Measurements from ENCODE around the gene CCSER2.

Gene CCSER2

DNA sequence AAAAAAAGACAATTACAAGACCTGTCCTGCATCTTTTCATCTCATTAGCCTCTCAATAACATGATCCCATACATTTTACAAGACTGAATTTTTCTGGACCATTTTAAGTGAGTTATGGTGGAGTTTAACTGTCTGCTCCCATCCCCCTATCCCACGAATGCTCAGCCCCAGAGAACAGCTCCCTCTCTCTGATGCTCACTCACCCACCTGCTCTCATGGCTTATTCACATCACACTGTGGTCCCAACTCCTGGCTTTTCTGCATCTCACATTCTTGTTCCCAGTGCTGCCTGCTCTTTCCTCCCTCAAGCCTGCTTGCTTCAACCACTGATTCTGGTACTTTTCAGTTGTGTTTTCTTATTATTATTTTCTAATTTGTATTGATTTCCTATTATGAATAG lies 20.4 kb upstream of the CCSER2 start:
- H3K9me2 ChIP-seq (replicated peaks; ENCODE audit: low read depth, low read length): no peaks in the 10 kb centered on the region
- no peaks in the 10 kb centered on the region for H3K9me3 ChIP-seq (ENCODE audit: insufficient read depth, low read depth, low read length)
- H3K4me3 ChIP-seq (ENCODE audit: low read length, poor library complexity, severe bottlenecking): no peak overlapping the region
- H3K79me2 ChIP-seq (ENCODE audit: insufficient read depth, low read length): no peaks in the 10 kb centered on the region
- H3K9ac ChIP-seq (ENCODE audit: low read depth, low read length, poor library complexity, severe bottlenecking): no peak overlapping the region
- TF ChIP-seq EZH2phosphoT487 (IDR thresholded peaks at IDR 0.05; ENCODE audit: borderline replicate concordance): no peak
- TF ChIP-seq, protein P1, sequence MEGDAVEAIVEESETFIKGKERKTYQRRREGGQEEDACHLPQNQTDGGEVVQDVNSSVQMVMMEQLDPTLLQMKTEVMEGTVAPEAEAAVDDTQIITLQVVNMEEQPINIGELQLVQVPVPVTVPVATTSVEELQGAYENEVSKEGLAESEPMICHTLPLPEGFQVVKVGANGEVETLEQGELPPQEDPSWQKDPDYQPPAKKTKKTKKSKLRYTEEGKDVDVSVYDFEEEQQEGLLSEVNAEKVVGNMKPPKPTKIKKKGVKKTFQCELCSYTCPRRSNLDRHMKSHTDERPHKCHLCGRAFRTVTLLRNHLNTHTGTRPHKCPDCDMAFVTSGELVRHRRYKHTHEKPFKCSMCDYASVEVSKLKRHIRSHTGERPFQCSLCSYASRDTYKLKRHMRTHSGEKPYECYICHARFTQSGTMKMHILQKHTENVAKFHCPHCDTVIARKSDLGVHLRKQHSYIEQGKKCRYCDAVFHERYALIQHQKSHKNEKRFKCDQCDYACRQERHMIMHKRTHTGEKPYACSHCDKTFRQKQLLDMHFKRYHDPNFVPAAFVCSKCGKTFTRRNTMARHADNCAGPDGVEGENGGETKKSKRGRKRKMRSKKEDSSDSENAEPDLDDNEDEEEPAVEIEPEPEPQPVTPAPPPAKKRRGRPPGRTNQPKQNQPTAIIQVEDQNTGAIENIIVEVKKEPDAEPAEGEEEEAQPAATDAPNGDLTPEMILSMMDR (conservative IDR thresholded peaks at IDR 0.05; ENCODE audit: low read length): no peak
- no peaks in the 10 kb centered on the region for H4K20me1 ChIP-seq (ENCODE audit: insufficient read depth, low read length, poor library complexity, severe bottlenecking)
- H2AFZ ChIP-seq (ENCODE audit: low read length): no peak overlapping the region
- no peaks in the 10 kb centered on the region for H3F3A ChIP-seq (ENCODE audit: low read depth)
- H3K4me1 ChIP-seq (ENCODE audit: insufficient read depth, low read length, poor library complexity, severe bottlenecking): peaks cover 18% of the 10 kb centered on the region
- no peak overlapping the region for H3K4me2 ChIP-seq (ENCODE audit: low read depth, low read length, poor library complexity, severe bottlenecking)
- H3K36me3 ChIP-seq (ENCODE audit: insufficient read depth, low read length): no peaks in the 10 kb centered on the region
- no peaks in the 10 kb centered on the region for H3K27me3 ChIP-seq (ENCODE audit: insufficient read depth, low read length, poor library complexity, severe bottlenecking)

DNA sequence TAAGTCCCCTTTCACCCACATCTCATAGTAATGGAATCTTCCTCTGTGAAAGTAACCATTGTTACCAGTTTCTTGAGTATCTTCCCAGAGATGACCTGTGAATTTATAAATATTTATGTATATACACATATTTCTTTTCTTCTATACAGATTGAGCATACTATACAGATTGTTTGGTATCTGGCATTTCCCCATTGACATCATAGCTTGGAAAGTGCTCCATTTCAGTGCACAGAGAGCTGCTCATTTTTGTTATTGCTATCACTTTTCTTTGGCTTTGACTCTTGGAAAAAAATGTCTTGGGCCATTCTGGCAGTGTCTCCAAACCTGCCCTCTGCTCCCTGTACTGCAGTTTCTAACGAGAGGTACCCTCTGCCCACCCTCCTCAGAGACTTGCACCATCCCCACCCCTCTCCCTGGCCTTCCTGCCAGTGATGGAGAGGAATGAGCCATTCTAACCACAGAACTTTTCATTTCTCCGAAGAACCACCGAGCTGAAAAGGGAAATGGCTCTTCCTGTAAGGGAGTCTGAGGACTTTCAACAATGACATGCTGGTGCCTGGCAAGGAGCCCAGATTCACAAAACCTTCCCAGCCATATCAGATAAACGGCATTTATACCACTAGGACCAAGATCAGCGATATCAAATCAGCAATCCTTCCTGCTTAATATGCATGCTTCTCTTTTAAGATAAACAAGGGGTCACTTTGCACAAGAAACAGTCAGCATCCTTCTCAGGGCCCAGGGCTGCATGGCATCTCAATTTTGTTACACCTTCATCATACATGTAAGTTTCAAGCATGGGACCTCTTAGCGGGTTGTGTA lies 19.7 kb upstream of the CCSER2 start:
- no peaks in the 10 kb centered on the region for H3K9me3 ChIP-seq (ENCODE audit: insufficient read depth, low read depth, low read length)
- H3K4me1 ChIP-seq (ENCODE audit: insufficient read depth, low read length, poor library complexity, severe bottlenecking): peaks cover 18% of the 10 kb centered on the region
- H4K20me1 ChIP-seq (ENCODE audit: insufficient read depth, low read length, poor library complexity, severe bottlenecking): no peaks in the 10 kb centered on the region
- no peak overlapping the region for H2AFZ ChIP-seq (ENCODE audit: low read length)
- H3F3A ChIP-seq (ENCODE audit: low read depth): no peaks in the 10 kb centered on the region
- no peak overlapping the region for H3K9ac ChIP-seq (ENCODE audit: low read depth, low read length, poor library complexity, severe bottlenecking)
- H3K9me2 ChIP-seq (replicated peaks; ENCODE audit: low read depth, low read length): no peaks in the 10 kb centered on the region
- no peaks in the 10 kb centered on the region for H3K79me2 ChIP-seq (ENCODE audit: insufficient read depth, low read length)
- H3K4me3 ChIP-seq (ENCODE audit: low read length, poor library complexity, severe bottlenecking): peak overlapping the region; percentile 13
- H3K36me3 ChIP-seq (ENCODE audit: insufficient read depth, low read length): no peaks in the 10 kb centered on the region
- TF ChIP-seq EZH2phosphoT487 (IDR thresholded peaks at IDR 0.05; ENCODE audit: borderline replicate concordance): no peak
- TF ChIP-seq, protein P1 (conservative IDR thresholded peaks at IDR 0.05; ENCODE audit: low read length): no peak
- H3K4me2 ChIP-seq (ENCODE audit: low read depth, low read length, poor library complexity, severe bottlenecking): peak overlapping the region; percentile 55
- no peaks in the 10 kb centered on the region for H3K27me3 ChIP-seq (ENCODE audit: insufficient read depth, low read length, poor library complexity, severe bottlenecking)

DNA sequence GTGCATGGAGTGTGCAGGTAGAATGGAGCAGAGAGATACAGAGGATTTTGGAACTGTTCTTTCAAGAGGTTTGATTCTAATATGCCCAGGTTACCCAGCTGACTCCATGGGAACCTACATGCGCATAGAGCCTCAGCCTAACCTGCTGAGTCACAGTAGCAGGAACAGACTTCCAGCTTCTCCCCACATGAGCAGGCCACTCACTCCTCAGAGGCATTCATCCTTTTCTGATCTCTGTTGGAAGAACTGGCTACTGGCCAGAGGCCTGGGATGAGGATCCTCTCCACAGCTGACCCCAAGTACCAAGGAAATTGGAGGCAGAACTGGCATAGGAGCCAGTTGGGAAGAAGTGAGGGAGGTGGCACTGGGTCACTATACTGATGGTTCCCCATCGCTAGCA lies 17.9 kb upstream of the CCSER2 start:
- Histone ChIP-seq H3K9me2 (replicated peaks; ENCODE audit: low read depth, low read length) (no peaks in the 10 kb centered on the region), H3K4me1 (ENCODE audit: insufficient read depth, low read length, poor library complexity, severe bottlenecking) (peaks cover 18% of the 10 kb centered on the region)

More for the DNA sequence above, 17.9 kb upstream of the CCSER2 start:
- Histone ChIP-seq H3K9me3 (ENCODE audit: insufficient read depth, low read depth, low read length) (no peaks in the 10 kb centered on the region), H3K4me3 (ENCODE audit: low read length, poor library complexity, severe bottlenecking) (no peak overlapping the region), H3K4me2 (ENCODE audit: low read depth, low read length, poor library complexity, severe bottlenecking) (no peak overlapping the region), H3K27me3 (ENCODE audit: insufficient read depth, low read length, poor library complexity, severe bottlenecking) (no peaks in the 10 kb centered on the region), H3K36me3 (ENCODE audit: insufficient read depth, low read length) (no peaks in the 10 kb centered on the region), H3F3A (ENCODE audit: low read depth) (no peaks in the 10 kb centered on the region), H2AFZ (ENCODE audit: low read length) (no peak overlapping the region), H3K79me2 (ENCODE audit: insufficient read depth, low read length) (no peaks in the 10 kb centered on the region), H4K20me1 (ENCODE audit: insufficient read depth, low read length, poor library complexity, severe bottlenecking) (no peaks in the 10 kb centered on the region), H3K9ac (ENCODE audit: low read depth, low read length, poor library complexity, severe bottlenecking) (no peak overlapping the region)
- no peak for TF ChIP-seq EZH2phosphoT487 (IDR thresholded peaks at IDR 0.05; ENCODE audit: borderline replicate concordance)
- TF ChIP-seq, protein P1 (conservative IDR thresholded peaks at IDR 0.05; ENCODE audit: low read length): no peak

Data from Loucy (cell line).